ENCODE results near the gene ZNF629. TPM values are rescaled to one million over a fixed set of nuclear protein-coding genes. Genes with fewer than 3 reads are reported as not detected.
A peak's percentile ranks its signal among the peaks of the same experiment; 100 is the strongest.

The ZNF629 gene
- total and polyA plus RNA-seq, 2 experiments from 2014 or later: 4.1 to 20.3 TPM

DNA sequence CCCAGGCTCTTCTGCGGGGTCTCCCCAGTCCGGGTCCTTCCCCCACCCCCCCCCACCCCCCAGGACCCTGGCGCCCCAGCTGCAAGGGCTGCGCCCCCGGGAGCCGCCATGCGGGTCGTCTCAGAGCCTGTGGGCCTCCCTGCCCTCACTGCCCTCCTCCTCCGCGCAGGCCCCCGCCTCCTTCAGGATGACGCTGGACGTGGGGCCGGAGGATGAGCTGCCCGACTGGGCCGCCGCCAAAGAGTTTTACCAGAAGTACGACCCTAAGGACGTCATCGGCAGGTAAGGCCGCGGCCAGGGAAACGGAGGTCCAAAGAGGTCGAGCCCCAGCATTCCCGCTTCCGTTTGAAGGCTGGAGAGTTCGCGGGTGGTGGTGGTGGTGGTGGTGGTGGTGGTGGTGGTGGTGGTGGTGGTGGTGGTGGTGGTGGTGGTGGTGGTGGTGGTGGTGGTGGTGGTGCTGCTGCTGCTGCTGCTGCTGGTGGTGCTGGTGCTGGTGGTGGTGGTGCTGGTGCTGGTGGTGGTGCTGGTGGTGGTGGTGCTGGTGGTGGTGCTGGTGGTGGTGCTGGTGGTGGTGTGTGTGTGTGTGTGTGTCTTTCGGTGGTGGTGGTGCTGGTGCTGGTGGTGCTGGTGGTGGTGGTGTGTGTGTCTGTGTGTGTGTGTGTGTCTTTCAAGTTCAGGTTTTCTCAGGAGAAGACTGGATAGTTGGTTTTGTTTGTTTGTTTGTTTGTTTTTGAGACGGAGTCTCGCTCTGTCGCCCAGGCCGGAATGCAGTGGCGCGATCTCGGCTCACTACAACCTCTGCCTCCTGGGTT is 38.2 kb downstream of the ZNF629 start:
- Histone ChIP-seq H3K36me3 (ENCODE audit: insufficient read depth) (peaks cover 5% of the 10 kb centered on the region; the same call in 1 of the 2 replicates), H3K9me2 (ENCODE audit: insufficient read depth) (no peaks in the 10 kb centered on the region), H3K79me2 (replicated peaks; ENCODE audit: insufficient read depth) (peaks cover 15% of the 10 kb centered on the region), H3K27me3 (ENCODE audit: insufficient read depth) (no peaks in the 10 kb centered on the region), H4K20me1 (replicated peaks; ENCODE audit: insufficient read depth) (no peaks in the 10 kb centered on the region; the same call in 1 of the 2 replicates), H3K4me1 (ENCODE audit: insufficient read depth) (peaks cover 7% of the 10 kb centered on the region; the same call in 1 of the 2 replicates), H2AFZ (no peak overlapping the region), H3F3A (replicated peaks; ENCODE audit: low read depth) (peaks cover 4% of the 10 kb centered on the region; the same call in 1 of the 2 replicates), H3K4me2 (peak overlapping the region; percentile 73), H3K4me3 (peak overlapping the region; percentile 71), H3K27ac (ENCODE audit: low read depth) (no peak overlapping the region)
- DNase-seq (ENCODE audit: low spot score) (peak; percentile 75), ATAC-seq (peak; percentile 70)
- peak overlapping the region; percentile 97 for H3K4me3 Mint-ChIP-seq
- H3K27me3 Mint-ChIP-seq (ENCODE audit: insufficient read depth, low read depth, poor library complexity): peaks cover 16% of the 10 kb centered on the region
- TF ChIP-seq POLR2AphosphoS5 (IDR thresholded peaks at IDR 0.05; ENCODE audit: low read depth) (no peak), CREB1 (CRISPR knock-in tag; IDR thresholded peaks at IDR 0.05; ENCODE audit: low read depth) (peak; percentile 53), ZNF114 (CRISPR knock-in tag; IDR thresholded peaks at IDR 0.05) (no peak)
- peaks cover 34% of the 10 kb centered on the region for H3K36me3 Mint-ChIP-seq (ENCODE audit: low read depth)
- peak overlapping the region; percentile 96 for H3K27ac Mint-ChIP-seq
- H3K9me3 Mint-ChIP-seq: no peaks in the 10 kb centered on the region
- peaks cover 8% of the 10 kb centered on the region for H3K4me1 Mint-ChIP-seq

DNA sequence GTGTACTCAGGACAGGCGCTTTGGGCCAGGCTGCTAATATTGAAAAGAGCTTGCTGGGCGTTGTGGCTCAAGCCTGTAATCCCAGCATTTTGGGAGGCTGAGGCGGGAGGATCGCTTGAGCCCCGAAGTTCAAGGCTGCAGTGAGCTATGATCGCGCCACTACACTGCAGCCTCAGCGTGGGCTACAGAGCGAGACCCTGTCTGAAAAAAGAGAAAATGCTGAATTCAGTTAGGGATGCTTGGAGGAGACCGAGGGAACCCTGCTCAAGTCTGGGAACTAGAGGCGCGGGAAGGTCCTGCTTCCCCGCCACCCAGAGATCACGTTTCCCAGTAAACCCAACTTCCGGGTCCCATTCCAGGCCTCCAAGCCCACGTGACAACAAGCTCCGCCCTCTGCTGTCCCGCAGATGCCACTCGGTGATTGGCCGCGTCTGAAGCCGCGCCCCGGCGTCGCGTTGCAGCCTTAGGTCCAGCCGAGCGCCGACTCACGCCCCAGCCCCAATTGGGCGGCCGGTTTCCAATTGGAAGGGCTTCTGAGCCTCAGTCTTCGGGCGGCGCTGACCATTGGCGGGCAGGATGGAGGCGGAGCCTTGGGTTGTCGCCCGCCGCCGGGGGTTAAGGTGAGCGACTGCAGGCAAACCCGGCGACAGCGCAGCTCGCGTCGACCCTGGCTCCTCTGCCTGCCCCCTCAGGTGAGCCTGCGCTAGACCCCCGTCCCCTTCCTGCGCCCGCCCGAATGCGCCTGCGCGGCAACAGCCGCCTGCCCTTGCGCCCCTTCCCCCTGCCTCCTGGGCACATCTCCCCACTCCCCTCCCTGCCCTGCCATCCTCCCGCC is 39.0 kb downstream of the ZNF629 start, which contains the start of gene PHKG2:
PHKG2 (plus strand) TSS at position 627 of the 835 bp plus-strand sequence. CDS start 396 bp downstream, outside the sequence.
- peak within 1 kb of the TSS; percentile 74 for H3K4me2 ChIP-seq
- no peaks in the 10 kb centered on the region for H3K9me2 ChIP-seq (ENCODE audit: insufficient read depth)
- H3K27ac ChIP-seq (ENCODE audit: low read depth): peak within 1 kb of the TSS; percentile 91
- peaks cover 5% of the 10 kb centered on the region; the same call in 1 of the 2 replicates for H3K36me3 ChIP-seq (ENCODE audit: insufficient read depth)
- no peaks in the 10 kb centered on the region for H3K27me3 ChIP-seq (ENCODE audit: insufficient read depth)
- peak within 1 kb of the TSS; percentile 71 for H3K4me3 ChIP-seq
- DNase-seq (ENCODE audit: low spot score) (peak; percentile 100), ATAC-seq (peak; percentile 97)
- no peaks in the 10 kb centered on the region; the same call in 1 of the 2 replicates for H4K20me1 ChIP-seq (replicated peaks; ENCODE audit: insufficient read depth)
- peaks cover 35% of the 10 kb centered on the region for H3K36me3 Mint-ChIP-seq (ENCODE audit: low read depth)
- peak within 1 kb of the TSS; percentile 97 for H3K4me3 Mint-ChIP-seq
- peak within 1 kb of the TSS; percentile 88 for H2AFZ ChIP-seq
- H3K4me1 Mint-ChIP-seq: peaks cover 8% of the 10 kb centered on the region
- H3K4me1 ChIP-seq (ENCODE audit: insufficient read depth): peaks cover 7% of the 10 kb centered on the region; the same call in 1 of the 2 replicates
- H3K27ac Mint-ChIP-seq: peak within 1 kb of the TSS; percentile 96
- H3K9me3 Mint-ChIP-seq: no peaks in the 10 kb centered on the region
- peaks cover 15% of the 10 kb centered on the region for H3K79me2 ChIP-seq (replicated peaks; ENCODE audit: insufficient read depth)
- peaks cover 4% of the 10 kb centered on the region; the same call in 1 of the 2 replicates for H3F3A ChIP-seq (replicated peaks; ENCODE audit: low read depth)
- H3K27me3 Mint-ChIP-seq (ENCODE audit: insufficient read depth, low read depth, poor library complexity): peaks cover 16% of the 10 kb centered on the region
- TF ChIP-seq NANOG (IDR thresholded peaks at IDR 0.05; ENCODE audit: borderline replicate concordance) (no peak), EZH2phosphoT487 (IDR thresholded peaks at IDR 0.05; ENCODE audit: unreplicated experiment) (no peak), STAT1 (IDR thresholded peaks at IDR 0.05; ENCODE audit: unreplicated experiment) (no peak), POLR2AphosphoS5 (IDR thresholded peaks at IDR 0.05; ENCODE audit: low read depth) (peak; percentile 69), ZNF331 (CRISPR knock-in tag; IDR thresholded peaks at IDR 0.05; ENCODE audit: low read depth) (no peak), JUNB (IDR thresholded peaks at IDR 0.05; ENCODE audit: unreplicated experiment) (no peak), CREB1 (CRISPR knock-in tag; IDR thresholded peaks at IDR 0.05; ENCODE audit: low read depth) (0 out of 2 replicates have a peak, but pooled peaks have one; percentile 3), ZNF114 (CRISPR knock-in tag; IDR thresholded peaks at IDR 0.05) (no peak), EZH2 (IDR thresholded peaks at IDR 0.05; ENCODE audit: low read depth, unreplicated experiment) (no peak)
- TF ChIP-seq, protein P1, sequence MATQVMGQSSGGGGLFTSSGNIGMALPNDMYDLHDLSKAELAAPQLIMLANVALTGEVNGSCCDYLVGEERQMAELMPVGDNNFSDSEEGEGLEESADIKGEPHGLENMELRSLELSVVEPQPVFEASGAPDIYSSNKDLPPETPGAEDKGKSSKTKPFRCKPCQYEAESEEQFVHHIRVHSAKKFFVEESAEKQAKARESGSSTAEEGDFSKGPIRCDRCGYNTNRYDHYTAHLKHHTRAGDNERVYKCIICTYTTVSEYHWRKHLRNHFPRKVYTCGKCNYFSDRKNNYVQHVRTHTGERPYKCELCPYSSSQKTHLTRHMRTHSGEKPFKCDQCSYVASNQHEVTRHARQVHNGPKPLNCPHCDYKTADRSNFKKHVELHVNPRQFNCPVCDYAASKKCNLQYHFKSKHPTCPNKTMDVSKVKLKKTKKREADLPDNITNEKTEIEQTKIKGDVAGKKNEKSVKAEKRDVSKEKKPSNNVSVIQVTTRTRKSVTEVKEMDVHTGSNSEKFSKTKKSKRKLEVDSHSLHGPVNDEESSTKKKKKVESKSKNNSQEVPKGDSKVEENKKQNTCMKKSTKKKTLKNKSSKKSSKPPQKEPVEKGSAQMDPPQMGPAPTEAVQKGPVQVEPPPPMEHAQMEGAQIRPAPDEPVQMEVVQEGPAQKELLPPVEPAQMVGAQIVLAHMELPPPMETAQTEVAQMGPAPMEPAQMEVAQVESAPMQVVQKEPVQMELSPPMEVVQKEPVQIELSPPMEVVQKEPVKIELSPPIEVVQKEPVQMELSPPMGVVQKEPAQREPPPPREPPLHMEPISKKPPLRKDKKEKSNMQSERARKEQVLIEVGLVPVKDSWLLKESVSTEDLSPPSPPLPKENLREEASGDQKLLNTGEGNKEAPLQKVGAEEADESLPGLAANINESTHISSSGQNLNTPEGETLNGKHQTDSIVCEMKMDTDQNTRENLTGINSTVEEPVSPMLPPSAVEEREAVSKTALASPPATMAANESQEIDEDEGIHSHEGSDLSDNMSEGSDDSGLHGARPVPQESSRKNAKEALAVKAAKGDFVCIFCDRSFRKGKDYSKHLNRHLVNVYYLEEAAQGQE (IDR thresholded peaks at IDR 0.05; ENCODE audit: unreplicated experiment): no peak
- TF ChIP-seq, protein P2, sequence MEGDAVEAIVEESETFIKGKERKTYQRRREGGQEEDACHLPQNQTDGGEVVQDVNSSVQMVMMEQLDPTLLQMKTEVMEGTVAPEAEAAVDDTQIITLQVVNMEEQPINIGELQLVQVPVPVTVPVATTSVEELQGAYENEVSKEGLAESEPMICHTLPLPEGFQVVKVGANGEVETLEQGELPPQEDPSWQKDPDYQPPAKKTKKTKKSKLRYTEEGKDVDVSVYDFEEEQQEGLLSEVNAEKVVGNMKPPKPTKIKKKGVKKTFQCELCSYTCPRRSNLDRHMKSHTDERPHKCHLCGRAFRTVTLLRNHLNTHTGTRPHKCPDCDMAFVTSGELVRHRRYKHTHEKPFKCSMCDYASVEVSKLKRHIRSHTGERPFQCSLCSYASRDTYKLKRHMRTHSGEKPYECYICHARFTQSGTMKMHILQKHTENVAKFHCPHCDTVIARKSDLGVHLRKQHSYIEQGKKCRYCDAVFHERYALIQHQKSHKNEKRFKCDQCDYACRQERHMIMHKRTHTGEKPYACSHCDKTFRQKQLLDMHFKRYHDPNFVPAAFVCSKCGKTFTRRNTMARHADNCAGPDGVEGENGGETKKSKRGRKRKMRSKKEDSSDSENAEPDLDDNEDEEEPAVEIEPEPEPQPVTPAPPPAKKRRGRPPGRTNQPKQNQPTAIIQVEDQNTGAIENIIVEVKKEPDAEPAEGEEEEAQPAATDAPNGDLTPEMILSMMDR (conservative IDR thresholded peaks at IDR 0.05; ENCODE audit: low read depth in 2 of 2): no peak
- TF ChIP-seq, protein P3, sequence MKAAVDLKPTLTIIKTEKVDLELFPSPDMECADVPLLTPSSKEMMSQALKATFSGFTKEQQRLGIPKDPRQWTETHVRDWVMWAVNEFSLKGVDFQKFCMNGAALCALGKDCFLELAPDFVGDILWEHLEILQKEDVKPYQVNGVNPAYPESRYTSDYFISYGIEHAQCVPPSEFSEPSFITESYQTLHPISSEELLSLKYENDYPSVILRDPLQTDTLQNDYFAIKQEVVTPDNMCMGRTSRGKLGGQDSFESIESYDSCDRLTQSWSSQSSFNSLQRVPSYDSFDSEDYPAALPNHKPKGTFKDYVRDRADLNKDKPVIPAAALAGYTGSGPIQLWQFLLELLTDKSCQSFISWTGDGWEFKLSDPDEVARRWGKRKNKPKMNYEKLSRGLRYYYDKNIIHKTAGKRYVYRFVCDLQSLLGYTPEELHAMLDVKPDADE (IDR thresholded peaks at IDR 0.05): 0 out of 2 replicates have a peak, but pooled peaks have one; percentile 6
